Measurements from ENCODE around the gene HAUS7. TPM values are rescaled to one million over a fixed set of nuclear protein-coding genes. Genes with fewer than 3 reads are reported as not detected.
A peak's percentile ranks its signal among the peaks of the same experiment; 100 is the strongest.

HAUS7 gene
- total RNA-seq, 4 donors from 2014 or later = 20.7 to 46.8 (median 27.7) TPM

DNA sequence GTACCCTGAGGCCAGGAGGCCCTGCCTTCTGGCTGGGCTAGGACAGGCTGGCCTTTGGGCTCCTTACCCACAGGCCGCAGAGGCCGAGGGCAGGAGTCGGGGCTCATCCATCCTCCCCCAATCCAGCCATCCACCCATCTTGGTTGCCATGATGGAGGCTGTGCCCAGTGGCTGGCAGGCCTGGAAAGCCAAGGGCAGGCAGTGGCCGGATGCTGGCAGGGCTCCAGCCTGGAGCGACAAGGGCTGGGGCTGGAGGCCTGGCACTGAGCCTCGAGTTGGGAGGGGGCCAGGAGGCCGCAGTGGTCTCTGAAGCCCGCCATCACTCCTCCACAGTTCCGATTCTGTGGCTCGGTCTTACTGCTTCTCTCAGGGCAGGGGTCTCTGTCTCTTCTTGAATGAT lies 15.8 kb upstream of the HAUS7 start:
- Histone ChIP-seq H3K4me1 (peaks cover 0 to 4% of the 10 kb centered on the region in 2 donors), H3K27ac (no peak overlapping the region), H3K36me3 (no peaks in the 10 kb centered on the region), H3K9me3 (no peaks in the 10 kb centered on the region), H3K27me3 (no peaks in the 10 kb centered on the region), H3K4me3 (replicated peaks in 1 of 3) (no peak overlapping the region)
- no peak for TF ChIP-seq POLR2A (IDR thresholded peaks at IDR 0.05)
- TF ChIP-seq, protein P1, sequence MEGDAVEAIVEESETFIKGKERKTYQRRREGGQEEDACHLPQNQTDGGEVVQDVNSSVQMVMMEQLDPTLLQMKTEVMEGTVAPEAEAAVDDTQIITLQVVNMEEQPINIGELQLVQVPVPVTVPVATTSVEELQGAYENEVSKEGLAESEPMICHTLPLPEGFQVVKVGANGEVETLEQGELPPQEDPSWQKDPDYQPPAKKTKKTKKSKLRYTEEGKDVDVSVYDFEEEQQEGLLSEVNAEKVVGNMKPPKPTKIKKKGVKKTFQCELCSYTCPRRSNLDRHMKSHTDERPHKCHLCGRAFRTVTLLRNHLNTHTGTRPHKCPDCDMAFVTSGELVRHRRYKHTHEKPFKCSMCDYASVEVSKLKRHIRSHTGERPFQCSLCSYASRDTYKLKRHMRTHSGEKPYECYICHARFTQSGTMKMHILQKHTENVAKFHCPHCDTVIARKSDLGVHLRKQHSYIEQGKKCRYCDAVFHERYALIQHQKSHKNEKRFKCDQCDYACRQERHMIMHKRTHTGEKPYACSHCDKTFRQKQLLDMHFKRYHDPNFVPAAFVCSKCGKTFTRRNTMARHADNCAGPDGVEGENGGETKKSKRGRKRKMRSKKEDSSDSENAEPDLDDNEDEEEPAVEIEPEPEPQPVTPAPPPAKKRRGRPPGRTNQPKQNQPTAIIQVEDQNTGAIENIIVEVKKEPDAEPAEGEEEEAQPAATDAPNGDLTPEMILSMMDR (IDR thresholded peaks at IDR 0.05) = no peak
- peak; percentile 31 to 35 for DNase-seq
- intact Hi-C loops (cut with DNase I) = no loop called here
- 77% methylated on average over 5 of the region's 10 CpGs; no CpG with 5 or more reads in 1 of the 2 donors for WGBS, 2 donors

DNA sequence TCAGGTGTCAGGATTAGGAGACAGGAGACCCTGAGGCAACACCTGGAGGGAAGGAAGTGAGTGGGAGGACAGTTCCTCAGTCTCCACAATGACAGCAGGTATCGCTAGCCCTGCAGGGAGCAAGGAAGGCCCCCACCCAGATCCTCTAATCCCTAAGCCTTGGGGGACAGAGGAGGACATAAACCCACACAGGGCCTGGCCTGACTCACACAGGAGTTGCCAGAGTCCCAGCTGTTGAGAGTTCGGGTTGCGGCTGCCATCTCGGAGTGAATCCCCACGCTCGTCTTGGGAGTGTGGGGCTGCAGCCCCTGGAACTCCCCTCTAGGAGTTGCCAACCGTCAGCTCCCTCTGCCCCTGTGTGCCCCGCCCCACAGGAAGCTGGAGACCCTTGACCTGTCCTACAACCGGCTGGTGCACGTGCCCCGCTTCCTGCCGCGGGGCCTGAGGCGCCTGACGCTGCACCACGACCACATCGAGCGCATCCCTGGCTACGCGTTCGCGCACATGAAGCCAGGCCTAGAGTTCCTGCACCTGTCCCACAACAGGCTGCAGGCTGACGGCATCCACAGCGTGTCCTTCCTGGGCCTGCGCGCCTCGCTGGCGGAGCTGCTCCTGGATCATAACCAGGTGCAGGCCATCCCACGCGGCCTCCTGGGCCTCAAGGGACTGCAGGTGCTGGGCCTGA lies 15.2 kb upstream of the HAUS7 start:
- Histone ChIP-seq H3K36me3 (no peaks in the 10 kb centered on the region), H3K4me1 (peaks cover 0 to 4% of the 10 kb centered on the region in 2 donors), H3K4me3 (replicated peaks in 1 of 3) (no peak overlapping the region), H3K9me3 (no peaks in the 10 kb centered on the region), H3K27ac (no peak overlapping the region), H3K27me3 (no peaks in the 10 kb centered on the region)
- 44 to 100% methylated on average over 1 to 4 of the region's 30 CpGs for WGBS, 2 donors
- TF ChIP-seq, protein P1 (IDR thresholded peaks at IDR 0.05) = no peak
- no peak for TF ChIP-seq POLR2A (IDR thresholded peaks at IDR 0.05)
- intact Hi-C loops (cut with DNase I) = no loop called here
- DNase-seq = no peak

DNA sequence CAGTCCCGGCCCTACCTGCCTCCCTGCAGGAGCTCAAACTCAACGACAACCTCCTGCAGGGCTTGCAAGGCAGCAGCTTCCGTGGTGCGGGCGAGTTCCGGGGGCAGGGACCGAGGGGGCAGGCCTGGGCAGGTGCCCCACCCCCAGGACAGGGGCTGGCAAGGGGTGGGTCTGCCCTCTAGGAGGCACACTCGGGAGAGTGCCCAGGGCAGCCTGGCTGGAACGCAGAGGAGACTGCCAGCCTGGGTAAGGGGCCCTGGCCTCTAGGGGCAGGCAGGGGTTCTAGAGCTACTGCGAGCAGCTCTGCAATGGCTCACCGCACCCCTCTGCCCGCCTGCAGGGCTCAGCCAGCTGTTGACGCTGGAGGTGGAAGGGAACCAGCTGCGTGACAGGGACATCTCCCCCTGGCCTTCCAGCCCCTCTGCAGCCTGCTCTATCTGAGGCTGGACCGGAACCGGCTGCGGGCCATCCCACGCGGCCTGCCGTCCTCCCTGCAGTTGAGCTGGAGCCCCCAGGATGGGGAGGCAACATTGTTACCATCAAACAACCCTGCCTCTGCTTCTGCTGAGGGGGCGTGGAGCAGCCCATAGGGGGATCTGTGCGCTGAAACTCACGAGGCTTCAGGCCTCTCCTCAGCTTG lies 12.1 kb upstream of the HAUS7 start:
- Histone ChIP-seq H3K27me3 (no peaks in the 10 kb centered on the region), H3K36me3 (no peaks in the 10 kb centered on the region), H3K9me3 (no peaks in the 10 kb centered on the region), H3K27ac (no peak overlapping the region), H3K4me1 (peaks cover 0 to 4% of the 10 kb centered on the region in 2 donors), H3K4me3 (replicated peaks in 1 of 3) (no peak overlapping the region)
- DNase-seq = no peak
- no peak for TF ChIP-seq POLR2A (IDR thresholded peaks at IDR 0.05)
- TF ChIP-seq, protein P1 (IDR thresholded peaks at IDR 0.05) = no peak
- WGBS, 2 donors = 91 to 100% methylated on average over 2 to 7 of the region's 23 CpGs
- intact Hi-C loops (cut with DNase I) = no loop called here

DNA sequence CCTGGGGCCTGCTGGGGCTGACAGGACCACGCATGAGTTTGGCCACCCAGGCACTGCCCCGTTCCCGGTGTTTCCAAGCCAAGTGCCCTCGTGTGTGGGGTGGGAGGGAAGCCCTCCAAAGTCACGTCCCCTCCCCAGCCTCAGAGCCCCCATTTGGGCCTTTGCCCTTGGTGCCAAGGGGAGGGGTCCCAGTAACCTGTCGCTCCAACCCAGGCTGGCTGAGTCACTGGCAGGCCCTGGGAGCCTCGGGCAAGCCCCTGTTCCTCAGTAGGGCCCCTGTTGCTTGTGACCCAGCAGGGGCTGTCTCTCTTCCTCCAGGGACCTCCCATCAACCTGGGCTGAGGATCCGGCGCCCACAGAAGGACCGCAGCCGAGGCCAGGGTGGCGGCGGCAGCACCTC lies 10.7 kb upstream of the HAUS7 start:
- H3K9me3 ChIP-seq = no peaks in the 10 kb centered on the region
- H3K4me3 ChIP-seq (replicated peaks in 1 of 3) = no peak overlapping the region
- DNase-seq = no peak
- no peaks in the 10 kb centered on the region for H3K36me3 ChIP-seq
- no peaks in the 10 kb centered on the region for H3K27me3 ChIP-seq
- H3K4me1 ChIP-seq = no peaks in the 10 kb centered on the region
- intact Hi-C loops (cut with DNase I) = no loop called here
- TF ChIP-seq, protein P1 (IDR thresholded peaks at IDR 0.05) = no peak
- TF ChIP-seq POLR2A (IDR thresholded peaks at IDR 0.05) = no peak
- WGBS, 2 donors = 93% methylated on average over 3 of the region's 13 CpGs; no CpG with 5 or more reads in 1 of the 2 donors
- H3K27ac ChIP-seq = no peak overlapping the region

DNA sequence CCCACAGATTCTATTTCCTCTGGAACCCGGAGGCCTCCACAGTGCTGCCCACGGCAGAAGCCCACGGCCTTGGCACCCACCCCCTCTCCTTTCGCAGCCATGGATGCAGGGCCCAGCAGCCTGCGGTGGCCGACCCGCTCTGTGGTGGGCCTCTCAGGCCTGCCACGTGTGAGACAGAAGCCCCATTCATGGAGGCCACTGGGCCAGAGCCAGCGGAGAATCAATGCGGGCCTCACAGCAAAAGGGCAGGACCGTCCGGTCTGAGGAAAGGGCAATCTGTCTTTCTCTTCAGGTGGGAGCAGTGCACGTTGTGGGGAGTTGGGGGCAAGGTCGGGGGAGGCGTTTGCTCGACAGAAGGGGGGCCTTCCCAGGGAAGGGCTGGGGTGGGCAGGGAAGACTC lies 8.4 kb upstream of the HAUS7 start:
- H3K4me3 ChIP-seq (replicated peaks in 1 of 3) = no peak overlapping the region
- no peaks in the 10 kb centered on the region for H3K36me3 ChIP-seq
- intact Hi-C loops (cut with DNase I) = no loop called here
- H3K27ac ChIP-seq = no peak overlapping the region
- WGBS, 2 donors = no CpG with 5 or more reads among the region's 16 CpGs
- TF ChIP-seq, protein P1 (IDR thresholded peaks at IDR 0.05) = no peak
- no peak for TF ChIP-seq POLR2A (IDR thresholded peaks at IDR 0.05)
- no peaks in the 10 kb centered on the region for H3K27me3 ChIP-seq
- peaks cover 0 to 5% of the 10 kb centered on the region in 2 donors for H3K4me1 ChIP-seq
- no peak for DNase-seq
- no peaks in the 10 kb centered on the region for H3K9me3 ChIP-seq

All from thyroid gland (tissue), 4 donors.